SHP77 (cell line): ENCODE results near the gene SEPTIN14.
"Not testable (repeated sequence)": the region's sequence is repeated elsewhere in the genome, so short reads cannot be mapped to it uniquely, and the experiment has no call there.

ENCODE experiments used
- DNase-seq, 2 experiments: peaks; one replicate each; lab custom pipeline; 2025; lab: John Stamatoyannopoulos, UW

SEPTIN14 gene

DNA sequence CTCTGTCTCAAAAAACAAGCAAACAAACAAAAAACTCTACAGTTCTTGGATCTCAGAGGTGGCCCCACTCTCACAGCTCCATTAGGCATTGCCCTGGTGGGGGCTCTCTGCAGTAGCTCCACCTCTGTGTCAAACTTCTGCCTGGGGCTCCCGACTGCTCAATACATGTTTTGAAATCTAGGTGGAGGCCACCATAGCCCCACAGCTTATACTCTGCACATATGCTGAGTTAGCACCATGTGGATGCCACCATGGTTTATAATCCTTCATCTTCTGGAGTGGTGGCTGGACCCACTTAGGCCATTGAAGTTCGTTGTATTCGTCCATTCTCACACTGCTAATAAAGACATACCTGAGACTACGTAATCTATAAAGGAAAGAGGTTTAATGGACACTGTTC is 78.4 kb downstream of the SEPTIN14 start:
- no peak for DNase-seq

- DNase-seq = no peak
Observed at GRCh38 chr7:55778631-55779030, 83.9 kb downstream of the SEPTIN14 start.

DNA sequence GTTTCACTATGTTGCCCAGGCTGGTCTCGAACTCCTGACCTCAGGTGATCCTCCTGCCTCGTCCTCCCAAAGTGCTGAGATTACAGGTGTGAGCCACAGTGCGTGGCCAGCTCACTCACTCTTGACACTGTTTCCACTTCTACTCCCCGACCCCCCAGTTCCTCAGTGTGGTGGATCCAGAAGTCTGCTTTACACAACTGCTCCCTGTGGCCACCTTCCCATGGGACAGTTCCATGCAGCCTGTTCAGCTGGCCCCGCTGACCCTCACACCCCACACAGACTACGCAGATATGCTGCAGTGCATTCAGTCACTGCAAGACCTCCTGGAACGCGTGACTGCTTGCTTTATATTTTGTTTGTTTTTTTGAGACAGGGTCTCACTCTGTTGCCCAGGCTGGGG is 86.4 kb downstream of the SEPTIN14 start:
- no peak for DNase-seq

DNA sequence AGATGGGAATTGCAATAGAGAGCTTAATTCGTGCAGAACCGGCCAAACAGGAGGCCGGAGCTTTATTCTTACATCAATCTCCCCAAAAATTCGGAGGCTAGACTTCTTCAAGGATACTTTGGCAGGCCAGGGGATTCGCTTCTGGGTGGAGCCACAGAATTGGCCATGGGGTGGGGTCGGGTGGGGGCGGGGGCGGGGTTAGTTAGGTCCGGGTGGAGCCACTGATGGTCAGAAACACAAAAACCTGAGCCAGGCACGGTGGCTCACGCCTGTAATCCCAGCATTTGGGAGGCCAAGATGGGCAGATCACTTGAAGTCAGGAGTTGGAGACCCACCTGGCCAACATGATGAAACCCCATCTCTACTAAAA is 87.5 kb downstream of the SEPTIN14 start:
- DNase-seq = peak in 1 of 2 experiments; percentile 78

DNA sequence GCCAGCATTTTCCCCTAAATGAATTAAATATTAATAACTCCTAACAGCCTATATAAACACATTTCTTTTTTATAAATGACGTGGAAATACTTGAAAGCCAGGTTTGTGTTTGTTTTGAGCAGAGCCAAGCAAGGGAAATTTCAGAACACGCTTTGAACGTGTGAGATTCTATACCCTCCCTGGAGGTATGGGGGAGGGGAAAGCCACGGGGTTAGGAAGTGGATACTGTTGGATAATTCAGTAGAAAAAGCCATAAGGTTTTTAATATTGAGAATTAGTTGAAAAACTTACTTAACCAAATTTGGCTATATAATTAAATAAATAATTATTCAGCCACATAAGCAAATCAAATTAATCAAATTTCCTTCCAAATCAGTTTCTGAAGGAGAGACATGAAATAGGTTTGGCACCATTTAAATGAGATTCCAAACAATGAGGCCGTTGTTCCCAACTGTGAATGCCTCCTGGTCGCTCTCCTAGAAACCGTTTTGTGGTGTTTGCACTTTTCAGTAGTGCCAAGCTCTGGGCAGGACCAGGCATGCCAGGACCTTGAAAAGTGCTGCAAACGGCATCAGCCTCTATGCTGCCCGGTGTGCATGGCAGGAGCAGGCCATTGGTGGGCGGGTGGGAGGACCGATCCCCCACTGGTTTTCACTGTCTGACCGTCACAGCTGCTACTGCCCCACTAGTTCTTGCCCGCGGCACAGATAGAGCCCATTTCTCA is 88.1 kb downstream of the SEPTIN14 start:
- DNase-seq = peak; percentile 87 to 96

DNA sequence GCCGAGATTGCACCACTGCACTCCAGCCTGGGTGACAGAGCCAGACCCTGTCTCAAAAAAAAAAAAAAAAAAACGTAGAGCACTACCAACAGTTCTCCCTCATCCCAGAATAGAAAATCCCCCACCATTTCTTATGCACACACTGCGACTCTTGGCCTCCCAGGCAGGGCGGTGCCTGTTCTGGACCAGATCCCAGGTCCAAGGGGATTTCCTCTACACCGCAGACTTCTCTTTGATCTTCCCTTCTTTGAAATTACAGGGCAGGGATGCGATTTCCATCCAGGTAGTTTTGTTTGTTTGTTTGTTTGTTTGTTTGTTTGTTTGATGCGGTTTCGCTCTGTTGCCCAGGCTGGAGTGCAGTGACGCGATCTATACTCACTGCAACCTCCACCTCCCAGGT is 91.8 kb downstream of the SEPTIN14 start:
- DNase-seq = no peak

DNA sequence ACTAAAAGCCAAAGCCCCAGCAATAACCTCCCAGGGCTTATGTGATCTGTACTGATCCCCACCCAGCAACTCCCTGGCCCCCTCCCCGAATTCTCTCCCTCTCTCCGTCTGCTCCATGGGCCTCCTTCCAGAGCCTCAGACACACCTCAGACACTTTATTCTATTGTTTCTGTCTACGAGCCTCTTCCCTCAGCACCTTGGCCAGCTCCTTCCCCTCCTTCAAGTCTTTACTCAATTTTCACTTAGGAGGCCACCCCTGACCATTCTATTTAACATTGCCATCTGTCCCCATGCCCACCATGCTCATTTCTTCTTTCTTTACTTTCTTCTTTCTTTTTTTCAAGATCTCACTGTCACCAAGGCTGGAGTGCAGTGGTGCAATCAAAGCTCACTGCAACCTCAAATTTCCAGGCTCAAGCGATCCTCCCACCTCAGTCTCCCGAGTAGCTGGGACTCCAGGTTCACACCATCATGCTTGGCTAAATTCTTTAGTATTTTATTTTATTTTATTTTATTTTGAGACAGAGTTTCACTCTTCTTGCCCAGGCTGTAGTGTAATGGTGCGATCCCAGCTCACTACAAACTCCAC is 109.2 kb downstream of the SEPTIN14 start:
- not testable (repeated sequence) for DNase-seq

GRCh38 chr7:55744706-55745105 is 117.8 kb downstream of the SEPTIN14 start:
- DNase-seq = not testable (repeated sequence)
